Measurements from ENCODE around the gene METTL25B.

METTL25B gene

GRCh38 chr1:156727926-156728598, at the start of gene METTL25B:
TSS of gene METTL25B (plus strand) at chr1:156728469. CDS start at chr1:156729105, 636 bp downstream.
- no peak for FAIRE-seq

- no peak for FAIRE-seq
Measured at GRCh38 chr1:156680056-156680455, 48.2 kb upstream of the METTL25B start.

- no peak for FAIRE-seq
Measured at GRCh38 chr1:156681196-156681960, 46.9 kb upstream of the METTL25B start.

- no peak for FAIRE-seq
Measured at GRCh38 chr1:156682166-156682890, 45.9 kb upstream of the METTL25B start.

GRCh38 chr1:156684227-156684782, 44.0 kb upstream of the METTL25B start:
- no peak for FAIRE-seq

- FAIRE-seq, result peak; percentile 15
Measured at GRCh38 chr1:156689035-156689952, 39.0 kb upstream of the METTL25B start.

GRCh38 chr1:156689953-156690674, 38.2 kb upstream of the METTL25B start:
- FAIRE-seq, result no peak

- FAIRE-seq, result no peak
Measured at GRCh38 chr1:156690675-156691036, 37.6 kb upstream of the METTL25B start.

- FAIRE-seq, result no peak
Measured at GRCh38 chr1:156691191-156691590, 37.1 kb upstream of the METTL25B start.

- FAIRE-seq, result no peak
Measured at GRCh38 chr1:156691665-156692440, 36.4 kb upstream of the METTL25B start.

- no peak for FAIRE-seq
Measured at GRCh38 chr1:156692441-156692924, 35.8 kb upstream of the METTL25B start.

- no peak for FAIRE-seq
Measured at GRCh38 chr1:156692925-156693847, 35.1 kb upstream of the METTL25B start.

GRCh38 chr1:156693848-156694689, 34.2 kb upstream of the METTL25B start:
- FAIRE-seq, result no peak

- no peak for FAIRE-seq
Measured at GRCh38 chr1:156694690-156694962, 33.6 kb upstream of the METTL25B start.

GRCh38 chr1:156696755-156697154, 31.5 kb upstream of the METTL25B start:
- no peak for FAIRE-seq

GRCh38 chr1:156697481-156697880, 30.8 kb upstream of the METTL25B start:
- FAIRE-seq, result no peak

GRCh38 chr1:156698995-156699394, 29.3 kb upstream of the METTL25B start:
- FAIRE-seq, result no peak

- FAIRE-seq, result no peak
Measured at GRCh38 chr1:156700736-156701531, 27.3 kb upstream of the METTL25B start.

Measured in endometrium (tissue), 2 donors.